Lung microvascular endothelial cell (primary cell): ENCODE results near the gene IRF2. TPM values are rescaled to one million over a fixed set of nuclear protein-coding genes. Genes with fewer than 3 reads are reported as not detected.
A peak's percentile ranks its signal among the peaks of the same experiment; 100 is the strongest.
"Not testable (repeated sequence)": the region's sequence is repeated elsewhere in the genome, so short reads cannot be mapped to it uniquely, and the experiment has no call there.

Experiments
- DNase-seq, 2 donors: peaks; one replicate each; pipeline versions ENCODE4 v3.0.0 to v3.0.0-alpha.2; 2010; ENCODE audit warnings: low read depth in 2 of 2
- total RNA-seq: library from RNA; depleted of rRNA; stranded (reverse); fragments of >200 nt; gene quantifications from 2 replicates; pipeline ENCODE4 v1.2.1, GENCODE V29; 2014

IRF2 gene
- total RNA-seq, 1 donor from 2014 or later: 20.6 TPM

DNA sequence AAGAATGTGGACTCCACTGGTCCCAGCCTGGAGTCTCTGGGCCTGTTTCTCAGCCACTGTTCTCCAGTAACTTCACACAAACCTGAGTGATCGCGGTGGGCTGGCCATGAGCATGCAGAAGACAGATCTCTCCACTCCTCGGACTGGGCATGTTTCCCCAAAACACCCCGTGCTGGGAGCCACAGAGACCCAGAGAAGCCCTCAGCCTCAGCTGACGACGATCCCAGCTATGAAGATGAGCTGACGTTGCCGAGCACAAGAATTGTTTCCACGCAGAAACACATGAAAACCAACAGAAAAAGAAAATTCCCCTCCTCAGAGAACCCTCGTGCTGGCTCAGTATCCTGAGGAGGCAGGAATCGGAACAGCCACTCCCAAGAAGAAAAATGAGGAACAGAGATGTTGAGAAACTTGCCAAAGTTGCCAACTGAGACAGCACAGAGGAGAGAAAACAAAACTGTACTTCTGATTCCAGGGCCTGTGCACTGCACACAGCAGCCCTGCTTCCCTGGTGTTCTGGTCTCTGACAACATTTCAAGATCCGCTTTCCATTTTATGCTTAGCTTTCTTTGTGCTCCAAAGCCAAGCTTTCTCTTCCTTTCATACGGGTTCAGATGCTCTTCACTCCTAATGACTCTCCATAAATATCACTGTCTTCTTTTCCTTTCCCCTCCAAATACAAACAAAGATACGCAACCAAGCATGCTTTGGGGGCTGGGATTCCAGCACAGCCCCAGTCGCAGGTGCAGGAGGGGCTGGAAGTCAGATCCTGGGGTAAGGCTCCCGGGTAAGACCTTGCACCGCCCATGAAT, 81.4 kb downstream of the IRF2 start:
- DNase-seq: no peak

DNA sequence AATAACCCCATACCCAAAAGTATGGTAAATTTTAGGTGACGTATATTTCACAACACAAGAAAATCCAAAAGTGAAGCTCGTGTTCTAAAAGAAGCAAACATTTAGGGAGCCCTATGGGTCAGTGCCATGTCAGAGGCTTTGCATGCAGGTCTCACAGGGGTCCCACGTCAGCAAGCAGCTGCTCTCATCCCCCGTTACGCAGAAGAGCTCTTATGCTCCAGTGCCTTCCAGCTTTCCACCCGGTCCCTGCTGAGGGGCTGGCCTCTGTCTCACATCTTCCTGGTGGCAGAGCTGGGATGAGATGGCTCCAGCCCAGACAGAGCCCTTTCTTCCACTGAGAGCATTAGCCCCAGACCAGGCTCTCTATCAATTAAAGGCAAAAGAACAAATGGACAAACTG, 82.0 kb downstream of the IRF2 start:
- no peak for DNase-seq

DNA sequence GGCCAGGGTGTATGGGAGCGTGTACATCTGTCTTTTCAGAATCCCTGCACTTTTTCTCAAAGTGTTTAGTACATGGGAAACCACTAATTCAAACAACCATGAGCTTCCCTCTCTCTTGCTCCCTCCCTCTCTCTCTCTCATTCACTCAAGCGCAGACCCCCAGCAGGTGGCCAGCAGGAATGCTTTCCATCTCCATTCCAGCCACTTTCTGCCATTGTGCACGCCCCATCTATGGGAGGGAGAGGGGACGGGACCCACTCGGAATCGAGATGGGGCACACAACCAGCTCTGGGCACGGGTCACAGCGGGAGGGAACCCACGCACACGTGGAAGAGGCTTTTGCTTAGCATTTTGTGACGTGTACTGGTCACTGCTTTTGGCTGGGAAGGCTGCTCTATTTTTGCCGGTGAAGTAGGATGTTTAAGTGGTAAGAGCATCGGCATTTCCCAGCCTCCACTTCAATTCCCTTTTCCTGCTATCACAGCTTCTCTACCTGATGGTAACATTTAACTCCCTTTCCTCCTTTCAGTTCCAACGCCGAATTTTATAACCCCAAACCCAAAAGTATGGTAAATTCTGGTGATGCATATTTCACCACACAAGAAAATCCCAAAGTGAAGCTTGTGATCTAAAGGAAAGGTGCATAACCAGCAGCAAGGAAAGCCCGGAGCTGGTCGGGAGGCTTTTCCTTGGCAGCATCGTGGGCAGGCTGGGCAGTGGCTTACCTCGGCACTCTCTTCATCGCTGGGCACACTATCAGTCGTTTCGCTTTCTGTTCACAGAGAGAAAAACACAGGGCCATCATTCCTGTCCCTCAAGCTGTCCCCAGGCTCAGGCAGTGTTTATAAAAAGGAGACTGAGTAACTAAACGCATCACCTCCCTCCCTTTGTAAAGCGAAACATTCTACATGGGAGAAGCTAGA, 84.1 kb downstream of the IRF2 start:
- no peak for DNase-seq

DNA sequence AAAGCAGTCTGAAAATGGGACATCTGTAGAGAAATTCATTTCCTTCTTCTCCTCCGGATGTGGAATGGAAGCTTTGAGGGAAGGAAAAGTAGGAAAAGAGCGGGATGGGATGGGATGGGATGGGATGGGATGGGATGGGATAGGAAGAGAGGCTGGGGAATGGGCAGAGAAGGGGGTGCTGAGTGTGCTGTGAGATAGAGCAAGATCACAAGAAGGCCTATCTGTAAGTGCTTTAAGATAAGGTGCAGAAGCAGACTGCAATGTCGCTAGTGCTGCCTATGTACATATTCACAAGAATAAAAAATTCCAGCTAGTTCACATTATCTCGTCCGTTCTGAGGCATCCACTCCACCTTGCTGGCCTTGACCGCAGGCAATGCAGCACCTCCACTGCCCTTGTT, 86.2 kb downstream of the IRF2 start:
- no peak for DNase-seq

DNA sequence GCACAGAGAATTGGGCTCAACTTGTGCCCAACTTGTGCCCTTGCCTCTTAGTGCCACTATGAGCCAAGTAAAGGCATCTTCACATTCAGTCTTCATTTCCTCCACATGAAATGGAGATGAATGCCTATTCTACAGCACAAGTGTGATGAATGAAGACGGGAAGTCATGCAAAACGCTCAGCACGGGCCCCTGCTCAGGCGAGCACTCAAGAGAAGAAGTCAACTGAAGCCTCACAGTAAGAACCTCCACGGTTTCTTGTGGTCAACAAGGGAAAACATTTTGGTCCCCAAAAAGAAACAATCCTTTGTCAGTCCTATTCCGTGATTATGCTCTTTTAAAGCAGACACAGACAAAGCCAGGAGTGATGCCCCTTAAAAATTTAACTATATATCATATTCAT, 87.0 kb downstream of the IRF2 start:
- DNase-seq: no peak

DNA sequence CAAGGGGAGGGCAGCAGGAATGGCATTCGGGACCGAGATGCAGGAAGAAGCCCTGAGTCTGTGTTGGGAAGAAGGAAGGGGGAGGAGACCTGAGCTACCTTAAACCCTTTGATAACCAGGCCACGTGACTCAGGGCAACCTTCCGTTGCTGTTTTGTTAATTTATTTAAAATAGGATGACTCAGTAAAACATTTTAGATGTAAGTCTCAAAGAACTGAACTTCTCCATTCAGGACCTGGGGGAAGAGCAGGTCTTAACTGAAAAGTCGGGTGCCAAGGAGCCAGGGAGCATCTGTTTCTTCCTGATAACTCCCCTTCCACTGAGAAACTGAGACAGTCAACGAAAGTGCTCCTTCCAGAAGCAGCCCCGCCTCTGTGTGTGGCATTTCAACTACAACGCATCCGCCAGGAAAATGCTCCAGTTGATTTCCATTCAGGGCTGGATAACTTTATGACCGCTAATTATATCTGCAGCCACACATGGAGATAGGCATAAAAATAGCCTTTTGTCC, 88.0 kb downstream of the IRF2 start:
- peak; percentile 14 to 20 for DNase-seq

DNA sequence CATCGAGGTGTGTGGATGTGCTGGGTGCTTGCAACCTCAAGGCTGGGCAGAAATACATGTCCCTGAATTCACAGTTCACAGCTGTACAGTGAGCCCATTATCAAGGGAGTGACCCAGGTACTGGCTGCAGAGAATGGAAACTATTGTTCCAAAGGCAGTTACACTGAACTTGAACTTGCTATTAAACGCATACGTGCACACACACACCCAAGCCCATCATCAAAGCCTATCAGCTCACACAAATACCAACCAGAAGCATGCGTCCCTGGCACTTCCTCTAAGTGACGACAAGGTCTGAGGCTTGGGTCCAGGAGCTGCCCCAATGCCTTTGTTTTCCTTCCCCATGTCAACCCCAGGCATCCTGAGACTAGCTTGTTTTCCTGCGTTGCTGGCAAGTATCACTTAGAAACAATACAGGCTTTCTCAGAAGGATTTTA, 88.6 kb downstream of the IRF2 start:
- peak; percentile 54 to 84 for DNase-seq

DNA sequence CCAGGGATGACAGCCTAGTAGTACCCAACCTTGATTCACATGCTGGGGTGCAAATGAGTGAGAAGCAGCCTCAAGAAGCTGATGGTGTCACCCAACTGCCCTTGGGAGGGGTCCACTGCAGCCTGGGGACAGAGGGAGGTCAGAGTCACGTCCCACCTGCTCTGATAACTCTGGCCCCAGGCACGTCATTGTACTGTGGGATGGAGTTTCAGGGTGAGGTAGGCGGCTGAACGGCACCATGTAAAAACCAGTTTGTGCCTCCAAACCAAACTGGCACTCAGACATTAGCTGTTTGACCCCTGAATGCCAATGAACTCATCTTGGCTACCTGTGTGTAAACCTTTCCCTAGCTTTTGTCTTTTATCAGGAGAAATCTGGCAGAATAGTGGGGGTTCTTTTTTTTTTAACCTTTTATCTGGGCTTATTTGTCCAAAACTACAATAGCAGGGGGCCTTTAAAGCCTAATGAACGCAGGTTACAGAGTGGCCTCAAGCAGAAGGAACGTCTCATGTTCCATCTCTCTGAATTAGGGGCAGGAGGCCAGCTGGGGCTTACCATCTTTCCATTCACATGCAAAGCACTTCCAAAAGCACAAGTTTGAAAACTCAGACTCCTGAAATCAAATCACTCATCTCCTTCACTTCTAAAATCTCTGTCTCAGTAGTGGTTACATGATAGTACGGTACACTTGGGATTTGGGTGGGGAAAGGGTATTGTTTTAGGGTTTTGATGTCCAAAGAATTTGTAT, 89.4 kb downstream of the IRF2 start:
- DNase-seq: no peak

DNA sequence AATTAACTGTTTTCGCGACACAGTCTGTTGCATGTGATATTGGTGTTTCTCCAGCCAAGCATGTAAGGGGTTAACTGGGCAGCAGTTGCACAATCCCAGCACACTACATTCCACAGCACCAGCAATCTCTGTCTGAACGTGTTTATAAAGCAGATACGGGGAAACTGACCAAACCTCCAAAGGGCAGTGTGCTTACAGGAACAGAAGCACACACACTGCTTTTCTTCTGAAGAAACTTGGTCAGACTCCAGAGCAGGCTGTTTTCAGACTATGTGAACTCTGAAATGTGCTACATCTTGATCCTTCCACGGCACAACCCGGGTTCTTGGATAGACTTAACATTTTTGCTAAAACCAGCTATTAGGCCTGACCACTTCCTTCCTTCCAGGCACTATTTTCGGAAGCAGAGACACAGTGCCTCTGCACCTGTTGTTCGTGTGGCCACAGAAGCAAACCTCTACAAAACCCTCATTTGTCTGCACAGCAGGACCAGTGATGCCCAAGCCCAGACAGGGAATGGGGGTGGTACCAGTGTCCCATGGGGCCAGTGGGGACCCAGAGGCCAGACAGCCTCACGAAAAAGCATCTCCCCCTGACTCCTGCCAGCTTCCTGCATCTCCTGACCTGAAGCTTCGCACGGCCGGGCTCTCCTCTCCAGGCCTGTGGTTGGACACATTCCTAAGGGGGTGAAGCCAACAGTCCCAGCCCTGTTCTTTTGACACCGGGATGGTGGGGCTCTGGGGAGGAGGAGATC, 90.1 kb downstream of the IRF2 start:
- peak; percentile 68 to 70 for DNase-seq

DNA sequence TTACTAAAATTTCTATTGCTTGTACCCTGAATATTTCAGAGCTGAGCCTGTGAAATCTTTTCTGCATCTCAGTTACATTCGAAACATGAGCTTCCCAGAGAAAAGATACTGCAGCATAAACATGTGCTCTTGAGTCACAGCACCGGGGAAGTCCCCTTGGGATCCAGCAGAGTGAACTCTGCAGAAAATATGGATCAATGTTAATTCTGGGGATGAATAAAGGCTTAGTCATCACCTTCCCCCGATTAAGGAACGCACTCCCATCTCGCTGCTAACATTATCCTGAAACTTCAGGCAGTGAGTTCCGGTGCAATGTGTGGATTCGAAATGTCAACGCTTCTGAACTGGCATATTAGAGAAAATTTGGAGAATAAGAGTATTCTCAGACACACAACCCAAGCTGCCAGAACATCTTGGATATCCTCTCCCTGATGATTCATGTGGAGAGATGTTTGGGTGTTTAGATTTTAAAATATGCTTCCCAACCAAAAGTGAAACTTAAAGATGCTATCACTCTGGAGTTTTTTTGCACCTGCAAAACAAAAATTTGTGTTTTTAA, 90.8 kb downstream of the IRF2 start:
- DNase-seq: peak; percentile 28 to 94

DNA sequence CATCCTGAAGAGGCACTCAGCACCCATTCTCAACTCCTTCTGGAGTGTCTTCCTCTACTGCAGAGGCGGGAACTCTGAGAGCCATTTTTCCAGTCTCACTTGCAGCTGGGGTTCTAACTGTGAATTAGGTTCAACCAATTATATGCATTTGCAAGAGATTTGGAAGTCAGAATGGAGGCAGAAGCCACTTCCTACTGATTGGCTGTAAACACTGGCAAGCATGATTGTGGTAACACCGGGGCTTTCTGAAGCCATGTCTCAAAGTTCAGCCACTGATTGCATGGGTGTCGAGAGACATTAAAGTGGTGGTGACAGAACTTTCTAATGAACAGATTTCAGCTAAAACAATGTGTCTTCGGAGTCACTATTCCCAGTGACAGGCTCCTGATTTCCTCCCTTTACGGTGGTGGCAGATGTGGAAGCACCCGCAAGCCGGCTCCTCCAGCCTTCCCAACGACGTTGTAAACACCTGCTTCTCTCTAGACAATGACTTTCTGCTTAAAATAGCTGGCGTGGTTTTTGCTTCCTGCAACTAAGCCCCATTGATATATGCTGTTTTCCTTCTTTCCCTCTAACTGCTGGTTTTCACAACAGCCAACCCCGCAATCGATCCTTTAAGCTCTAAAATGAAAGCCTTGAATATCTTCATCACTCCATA, 92.0 kb downstream of the IRF2 start:
- DNase-seq: peak in 1 of 2 donors; percentile 58

DNA sequence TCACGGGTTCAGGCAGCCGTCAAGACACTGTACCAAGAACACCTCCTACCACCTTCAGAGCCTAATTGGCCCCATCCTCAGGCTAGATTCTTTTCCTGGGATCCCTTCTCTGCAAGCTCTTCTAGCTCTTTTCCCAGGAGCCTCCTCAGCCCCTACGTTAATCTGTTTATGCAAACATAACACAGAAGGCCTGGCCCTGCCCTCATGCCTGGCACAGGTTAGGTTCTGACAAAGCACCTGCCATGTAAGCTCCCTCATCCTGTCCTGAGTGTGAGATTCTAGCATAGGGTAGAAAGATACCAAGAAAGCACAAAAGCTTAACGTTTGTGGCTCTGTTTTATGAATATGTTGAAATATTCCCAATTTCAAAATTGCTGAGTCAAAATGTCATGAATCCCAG, 93.6 kb downstream of the IRF2 start:
- no peak for DNase-seq

DNA sequence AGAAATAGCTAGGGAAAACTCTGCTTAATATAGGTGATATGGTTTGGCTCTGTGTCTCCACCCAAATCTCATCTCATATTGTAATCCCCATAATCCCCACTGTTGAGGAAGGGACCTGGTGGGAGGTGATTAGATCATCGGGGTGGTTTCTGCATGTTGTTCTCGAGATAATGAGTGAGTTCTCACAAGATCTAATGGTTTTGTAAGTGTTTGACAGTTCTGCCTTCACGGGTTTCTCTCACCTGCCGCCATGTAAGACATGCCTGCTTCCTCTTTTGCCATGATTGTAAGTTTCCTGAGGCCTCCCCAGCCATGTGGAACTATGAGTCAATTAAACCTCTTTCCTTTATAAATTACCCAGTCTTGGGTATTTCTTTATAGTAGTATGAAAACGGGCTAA, 94.1 kb downstream of the IRF2 start:
- not testable (repeated sequence) for DNase-seq

DNA sequence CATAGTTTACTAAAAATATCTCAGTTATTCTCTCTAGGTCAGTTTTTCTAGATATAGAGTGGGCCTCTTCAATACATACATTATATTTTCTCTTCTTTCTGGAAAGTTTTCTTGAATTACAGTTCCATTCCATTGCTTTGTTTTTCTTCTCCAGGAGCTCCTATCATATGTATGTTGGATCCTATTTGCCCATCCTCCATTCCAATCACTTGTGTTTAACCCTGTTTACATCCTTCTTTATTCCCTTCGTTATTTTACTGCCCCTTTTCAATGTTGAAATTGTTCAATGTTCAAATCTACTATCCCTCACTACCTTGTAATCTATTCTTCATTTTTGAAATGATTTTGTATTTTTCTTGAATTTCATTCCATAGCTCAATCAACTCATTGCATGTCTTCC, 97.4 kb downstream of the IRF2 start:
- no peak for DNase-seq

DNA sequence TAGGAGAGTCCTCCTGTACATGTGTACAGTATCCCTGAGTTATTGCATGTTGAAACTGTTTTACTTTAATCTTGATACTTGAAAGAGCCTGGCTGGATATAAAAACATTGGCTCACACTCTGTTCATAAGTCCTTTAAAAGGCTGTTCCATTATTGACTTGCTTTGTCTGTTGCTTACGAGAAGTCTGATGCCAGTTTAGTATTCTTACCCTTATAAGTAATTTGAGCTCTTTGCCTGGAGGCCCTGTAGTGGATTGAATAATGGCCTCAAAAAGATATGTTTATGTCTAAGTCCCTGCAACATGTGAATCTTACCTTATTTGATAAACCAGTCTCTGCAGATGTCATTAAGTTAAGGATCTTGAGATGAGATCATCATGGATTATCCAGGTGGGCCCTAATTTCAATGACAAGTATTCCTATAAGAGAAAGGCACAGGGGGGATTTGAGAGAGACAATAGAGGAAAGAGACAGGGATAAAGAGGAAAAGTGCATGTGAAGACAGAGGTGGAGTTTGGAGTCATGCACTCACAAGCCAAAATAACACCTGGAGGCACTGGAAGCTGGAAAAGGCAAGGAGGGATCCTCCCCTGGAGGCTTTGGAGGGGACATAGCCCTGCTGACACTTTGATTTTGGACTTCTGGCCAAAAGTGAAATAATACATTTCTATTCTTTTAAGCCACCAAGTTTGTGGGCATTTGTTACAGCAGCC, 98.1 kb downstream of the IRF2 start:
- DNase-seq: no peak

DNA sequence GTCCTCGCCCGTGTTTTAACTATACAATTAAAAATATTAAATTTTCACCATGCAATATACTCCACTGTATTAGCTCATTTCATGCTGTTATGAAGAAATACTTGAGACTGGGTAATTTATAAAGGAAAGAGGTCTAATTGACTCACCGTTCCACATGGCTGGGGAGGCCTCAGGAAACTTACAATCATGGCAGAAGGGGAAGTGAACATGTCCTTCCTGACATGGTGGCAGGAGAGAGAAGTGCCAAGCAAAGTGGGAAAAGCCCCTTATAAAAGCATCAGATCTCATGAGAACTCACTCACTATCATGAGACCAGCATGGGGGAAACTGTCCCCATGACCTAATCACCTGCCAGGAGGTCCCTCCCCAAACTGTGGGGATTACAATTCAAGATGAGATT, 98.7 kb downstream of the IRF2 start:
- DNase-seq: not testable (repeated sequence)

DNA sequence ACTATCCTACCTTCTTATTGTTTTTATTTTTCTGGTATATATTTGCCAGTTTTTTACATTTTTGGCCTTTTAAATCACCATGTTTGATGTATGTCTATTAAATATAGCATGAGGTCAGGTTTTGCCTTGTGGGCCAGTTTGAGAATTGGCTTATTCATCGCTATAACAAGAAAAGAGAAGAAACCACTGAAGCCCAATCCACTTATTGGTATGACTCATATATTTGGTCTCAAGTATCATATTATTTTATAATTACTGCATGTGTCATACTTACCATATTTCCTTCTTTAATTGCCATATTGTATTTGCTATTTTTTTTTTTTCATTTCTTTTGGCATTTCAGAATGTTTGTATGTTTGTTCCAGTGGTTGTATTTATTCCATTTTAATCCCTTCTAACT, 99.3 kb downstream of the IRF2 start:
- DNase-seq: peak in 1 of 2 donors; percentile 41

DNA sequence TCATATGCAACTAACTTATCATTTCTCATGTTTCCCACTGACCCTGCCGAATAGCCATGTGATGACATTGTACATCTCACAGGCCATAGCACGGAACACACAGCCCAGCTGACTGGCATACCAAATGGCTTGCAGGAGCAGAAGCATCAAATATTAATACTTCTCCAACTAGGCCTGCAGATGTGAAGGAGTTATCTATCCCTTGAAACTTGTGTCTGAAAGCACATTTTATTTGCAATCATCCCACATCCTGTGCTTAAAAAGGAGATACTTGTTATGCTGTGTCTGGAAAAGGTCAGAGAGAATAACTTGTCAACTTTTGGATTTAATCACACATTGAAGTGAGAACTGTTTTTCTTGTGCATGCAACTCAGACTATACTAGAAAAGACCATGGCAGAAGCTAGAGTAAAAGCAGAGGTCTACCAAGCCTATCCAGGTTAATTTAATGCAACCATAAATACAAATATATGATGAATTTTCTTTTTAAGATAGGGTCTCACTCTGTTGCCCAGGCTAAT, 100.4 kb downstream of the IRF2 start:
- no peak for DNase-seq

DNA sequence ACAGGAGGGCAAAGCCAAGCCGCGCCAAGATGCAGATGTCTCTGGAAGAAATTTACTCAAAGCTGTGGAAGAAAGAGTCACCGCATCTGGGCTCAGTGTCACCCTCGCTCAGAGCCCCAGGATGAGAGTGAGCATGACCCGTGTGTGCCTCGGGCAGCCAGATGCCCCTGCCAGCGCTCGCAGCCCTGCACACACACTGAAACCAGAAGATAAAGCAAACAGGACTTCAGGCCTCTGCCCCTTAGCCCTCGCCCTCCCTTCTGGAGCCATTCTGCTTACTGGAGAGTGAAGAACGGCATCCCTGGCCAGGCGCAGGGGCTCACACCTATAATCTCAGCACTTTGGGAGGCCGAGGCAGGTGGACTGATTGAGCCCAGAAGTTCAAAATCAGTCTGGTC, 103.0 kb downstream of the IRF2 start:
- DNase-seq: no peak
